Left lobe of liver (tissue), 2 donors: ENCODE results near the gene TOR1A. TPM values are rescaled to one million over a fixed set of nuclear protein-coding genes. Genes with fewer than 3 reads are reported as not detected.
"Not testable (repeated sequence)": the region's sequence is repeated elsewhere in the genome, so short reads cannot be mapped to it uniquely, and the experiment has no call there.

ENCODE experiments used
- ATAC-seq: fragments of 200-7000 bp; cut with Tn5 transposase; one replicate; pipeline ENCODE4 v1.9.1; 2020; ENCODE audit warnings: mild to moderate bottlenecking, moderate library complexity
- DNase-seq: peaks from one replicate; pipeline ENCODE4 v3.0.0-alpha.2; 2020; ENCODE audit warnings: low spot score
- total RNA-seq: library from RNA; stranded (reverse); gene quantifications from one replicate; pipeline ENCODE4 v1.2.1, GENCODE V29; 2021
- donor health status: DM: no; HTN: no; CAD: no; lungs with moderate emphysema.
- donor health status: DM: no; HTN: yes; CAD: no.

Gene TOR1A
- total RNA-seq, 1 donor from 2014 or later = 17.8 TPM

- DNase-seq (no peak), ATAC-seq (no peak)
These were observed 38.1 kb downstream of the TOR1A start for GRCh38 chr9:129785866-129786265.

DNA sequence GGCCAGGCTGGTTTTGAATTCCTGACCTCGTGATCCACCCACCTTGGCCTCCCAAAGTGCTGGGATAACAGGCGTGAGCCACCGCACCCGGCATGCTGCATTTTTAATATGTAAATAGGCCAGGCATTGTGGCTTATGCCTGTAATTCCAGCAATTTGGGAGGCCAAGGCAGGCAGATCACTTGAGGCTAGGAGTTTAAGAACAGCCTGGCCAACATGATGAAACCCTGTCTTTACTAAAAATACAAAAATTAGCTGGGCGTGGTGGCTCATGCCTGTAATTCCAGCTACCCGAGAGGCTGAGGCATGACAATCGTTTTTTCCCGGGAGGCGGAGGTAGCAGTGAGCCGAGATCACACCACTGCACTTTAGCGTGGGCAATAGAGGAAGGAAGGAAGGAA lies 39.0 kb downstream of the TOR1A start:
- not testable (repeated sequence) for ATAC-seq, DNase-seq

DNA sequence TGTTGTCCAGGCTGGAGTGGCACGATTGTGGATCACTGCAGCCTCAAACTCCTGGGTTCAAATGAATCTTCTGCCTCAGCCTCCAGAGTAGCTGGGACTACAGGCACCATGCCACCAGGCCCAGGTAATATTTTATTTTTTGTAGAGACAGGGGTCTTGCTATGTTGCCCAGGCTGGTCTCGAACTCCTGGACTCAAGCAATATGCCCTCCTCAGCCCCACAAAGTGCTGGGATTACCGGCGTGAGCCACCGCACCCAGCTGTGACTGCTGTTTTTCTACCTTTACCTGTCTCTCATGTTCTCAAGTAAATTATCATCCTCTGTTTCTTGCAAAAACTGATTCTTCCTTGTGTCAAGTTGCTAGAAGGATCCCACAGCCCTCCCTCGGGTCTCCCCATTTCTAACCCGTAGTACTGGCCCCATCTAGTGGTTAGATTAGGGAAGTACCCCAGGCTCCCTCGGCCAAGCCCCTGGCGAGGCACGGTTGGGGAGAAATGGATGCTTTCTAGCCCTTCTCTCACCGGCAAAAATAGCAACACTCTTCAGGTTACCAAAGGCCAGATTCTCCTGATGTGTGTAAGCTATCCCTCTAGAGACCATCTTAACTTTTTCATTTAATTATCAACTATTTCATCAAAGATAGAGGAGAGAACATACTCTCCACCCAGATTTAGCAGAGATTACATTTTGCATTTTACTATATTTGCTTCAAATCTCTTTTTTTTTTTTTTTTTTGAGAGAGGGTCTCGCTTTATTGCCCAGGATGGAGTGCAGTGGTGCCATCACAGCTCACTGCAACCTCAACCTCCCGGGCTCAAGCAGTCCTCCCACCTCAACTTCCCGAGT lies 40.2 kb downstream of the TOR1A start:
- peak; percentile 99 for ATAC-seq
- DNase-seq = peak; percentile 63

- ATAC-seq (no peak), DNase-seq (no peak)
These were observed 42.0 kb downstream of the TOR1A start for GRCh38 chr9:129781981-129782380.

DNA sequence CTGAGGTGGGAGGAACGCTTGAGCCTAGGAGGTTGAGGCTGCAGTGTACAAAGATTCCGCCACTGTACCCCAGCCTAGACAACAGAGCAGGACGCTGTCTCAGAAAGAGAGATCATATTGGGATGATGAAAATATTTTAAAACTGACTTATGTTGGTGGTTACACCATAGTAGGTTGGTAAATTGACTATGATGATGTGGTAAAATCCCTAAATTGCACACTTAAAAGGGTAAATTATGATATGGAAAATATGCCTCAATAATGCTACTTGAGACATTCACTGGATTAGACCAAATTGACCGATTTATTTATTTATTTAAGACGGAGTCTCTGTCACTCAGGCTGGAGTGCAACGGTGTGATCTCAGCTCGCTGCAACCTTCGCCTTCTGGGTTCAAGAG lies 42.8 kb downstream of the TOR1A start:
- DNase-seq = no peak
- ATAC-seq = no peak

- DNase-seq (no peak), ATAC-seq (no peak)
These were observed 44.3 kb downstream of the TOR1A start for GRCh38 chr9:129779560-129780190.

GRCh38 chr9:129778469-129778868 lies 45.5 kb downstream of the TOR1A start:
- no peak for ATAC-seq
- DNase-seq = no peak

DNA sequence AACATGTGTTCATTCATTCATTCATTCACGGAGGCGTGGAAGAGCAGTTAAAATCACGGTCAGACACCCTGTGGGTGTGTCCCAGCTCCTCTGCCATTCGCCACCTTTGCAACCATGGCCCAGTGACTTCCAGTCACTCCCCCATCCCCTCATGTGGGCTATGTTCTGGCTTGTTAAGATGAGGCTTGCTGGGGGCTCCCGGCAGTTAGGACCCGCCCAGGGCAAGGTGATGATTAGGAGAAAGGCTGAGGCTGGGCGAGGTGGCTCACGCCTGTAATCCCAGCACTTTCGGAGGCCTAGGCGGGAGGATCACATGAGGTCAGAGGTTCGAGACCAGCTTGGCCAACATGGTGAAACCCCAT lies 46.2 kb downstream of the TOR1A start:
- DNase-seq (no peak), ATAC-seq (no peak)

DNA sequence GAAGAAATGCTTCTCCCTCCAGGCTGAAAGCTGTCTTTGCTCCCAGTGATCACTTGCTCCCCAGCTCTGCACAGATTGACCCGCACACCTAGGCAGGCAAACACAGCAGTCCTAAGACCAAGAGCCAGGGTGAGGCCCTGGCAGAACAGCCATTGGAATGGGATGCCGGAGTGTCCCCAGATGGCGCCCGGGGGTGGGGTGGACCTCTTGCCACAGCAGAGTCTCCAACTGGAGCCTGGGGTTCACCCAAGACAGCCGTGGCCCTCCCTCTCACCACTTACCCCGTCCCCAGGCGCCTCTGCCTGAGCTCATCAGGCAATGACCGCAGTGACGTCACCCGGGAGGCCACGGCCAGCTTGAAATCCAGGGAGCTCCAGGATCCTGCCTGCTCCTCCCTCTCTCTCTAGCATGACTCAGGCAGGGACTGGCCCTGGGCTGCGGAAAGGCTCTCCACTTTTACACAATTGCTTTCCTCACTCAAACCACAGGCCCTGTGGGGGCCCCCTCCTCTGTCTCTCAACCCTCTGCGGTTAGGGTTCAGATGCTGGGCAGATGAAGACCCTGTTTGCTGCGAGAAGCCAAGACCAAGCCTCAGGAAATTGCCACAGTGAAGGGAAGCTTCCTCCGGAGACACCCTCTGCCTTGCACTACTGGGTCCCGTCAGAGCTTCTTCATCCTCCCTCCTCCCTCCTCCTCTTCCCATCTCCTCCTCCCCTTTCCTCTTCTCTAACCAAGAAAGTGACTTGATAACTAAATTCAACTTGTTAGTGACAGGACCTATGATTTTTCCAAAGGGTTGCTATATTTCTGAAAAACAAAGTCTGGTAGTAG lies 46.8 kb downstream of the TOR1A start:
- ATAC-seq (peak; percentile 64), DNase-seq (peak; percentile 64)

GRCh38 chr9:129776566-129776937 lies 47.4 kb downstream of the TOR1A start:
- ATAC-seq (no peak), DNase-seq (no peak)

GRCh38 chr9:129776096-129776495 lies 47.8 kb downstream of the TOR1A start:
- not testable (repeated sequence) for DNase-seq, ATAC-seq

GRCh38 chr9:129775448-129775798 lies 48.5 kb downstream of the TOR1A start:
- DNase-seq (no peak), ATAC-seq (no peak)

- DNase-seq = no peak
- ATAC-seq = no peak
These were observed 49.0 kb downstream of the TOR1A start for GRCh38 chr9:129774791-129775447.

GRCh38 chr9:129773262-129774048 lies 50.5 kb downstream of the TOR1A start:
- peak; percentile 12 for ATAC-seq
- no peak for DNase-seq

- no peak for DNase-seq
These were observed 53.2 kb downstream of the TOR1A start for GRCh38 chr9:129770741-129771140.

DNA sequence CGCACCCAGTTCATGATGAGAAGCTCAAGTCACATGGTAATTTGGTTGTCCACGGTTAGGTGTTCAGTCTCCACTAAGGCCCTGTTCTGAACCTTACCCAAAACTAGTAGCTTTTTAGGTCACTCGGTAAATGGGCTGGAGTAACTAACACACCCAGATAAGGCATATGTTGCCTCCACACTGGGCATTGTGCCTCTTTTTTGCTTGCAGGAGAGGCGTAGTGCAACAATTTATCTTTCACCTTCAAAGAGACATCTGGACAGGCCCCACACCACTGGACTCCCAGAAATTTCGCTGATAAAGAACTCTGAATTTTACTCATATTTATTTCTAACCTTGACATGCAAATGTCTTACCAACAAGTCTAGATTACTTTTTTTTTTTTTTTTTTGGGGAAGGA lies 54.3 kb downstream of the TOR1A start:
- DNase-seq (no peak), ATAC-seq (no peak)

More at GRCh38 chr9:129770741-129771140, 53.2 kb downstream of the TOR1A start:
- no peak for ATAC-seq

- no peak for DNase-seq
- ATAC-seq = no peak
These were observed 55.5 kb downstream of the TOR1A start for GRCh38 chr9:129768486-129768885.

DNA sequence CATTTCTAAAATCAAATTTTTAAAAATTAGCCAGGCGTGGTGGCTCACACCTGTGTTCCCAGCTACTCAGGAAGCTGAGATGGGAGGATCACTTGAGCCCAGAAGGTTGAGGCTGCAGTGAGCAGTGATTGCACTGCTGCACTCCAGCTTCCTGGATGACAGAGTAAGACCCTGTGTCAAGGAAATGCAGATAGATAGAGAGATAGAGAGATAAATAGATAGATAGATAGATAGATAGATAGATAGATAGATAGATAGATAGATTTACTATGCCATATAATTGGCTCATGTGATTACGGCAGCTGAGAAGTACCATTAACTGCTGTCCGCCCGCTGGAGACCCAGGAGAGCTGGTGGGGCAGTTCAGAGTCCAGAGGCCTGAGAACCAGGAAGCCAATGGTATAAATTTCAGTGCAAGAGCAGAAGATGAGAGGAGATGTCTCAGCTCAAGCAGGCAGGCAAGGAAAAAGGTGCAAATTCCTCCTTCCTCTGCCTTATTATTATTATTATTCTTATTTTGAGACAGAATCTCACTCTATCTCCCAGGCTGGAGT lies 58.1 kb downstream of the TOR1A start:
- ATAC-seq (no peak), DNase-seq (no peak)

GRCh38 chr9:129762985-129763926 lies 60.7 kb downstream of the TOR1A start:
- DNase-seq (no peak), ATAC-seq (no peak)
